A673 (cell line): ENCODE results near the gene C8G.

Experiments used
- EZH2 ChIP-seq: fragments of 200-600 bp; sonication (generic); IDR thresholded peaks from 2 replicates; pipeline ENCODE4 v1.6.1; 2017; ENCODE audit warnings: borderline replicate concordance, low read depth, mild to moderate bottlenecking, mixed read lengths, antibody characterized with exemption, low read length; ENCODE audit not compliant: poor library complexity, severe bottlenecking
- TF ChIP-seq, protein P1 (sequence below): fragments of 300-800, 200-600 bp; sonication (generic); conservative IDR thresholded peaks from 2 replicates; pipeline ENCODE4 v1.5.1; 2017; ENCODE audit warnings: low read depth, mild to moderate bottlenecking, antibody characterized with exemption, low read length, moderate library complexity, mixed read lengths

DNA sequence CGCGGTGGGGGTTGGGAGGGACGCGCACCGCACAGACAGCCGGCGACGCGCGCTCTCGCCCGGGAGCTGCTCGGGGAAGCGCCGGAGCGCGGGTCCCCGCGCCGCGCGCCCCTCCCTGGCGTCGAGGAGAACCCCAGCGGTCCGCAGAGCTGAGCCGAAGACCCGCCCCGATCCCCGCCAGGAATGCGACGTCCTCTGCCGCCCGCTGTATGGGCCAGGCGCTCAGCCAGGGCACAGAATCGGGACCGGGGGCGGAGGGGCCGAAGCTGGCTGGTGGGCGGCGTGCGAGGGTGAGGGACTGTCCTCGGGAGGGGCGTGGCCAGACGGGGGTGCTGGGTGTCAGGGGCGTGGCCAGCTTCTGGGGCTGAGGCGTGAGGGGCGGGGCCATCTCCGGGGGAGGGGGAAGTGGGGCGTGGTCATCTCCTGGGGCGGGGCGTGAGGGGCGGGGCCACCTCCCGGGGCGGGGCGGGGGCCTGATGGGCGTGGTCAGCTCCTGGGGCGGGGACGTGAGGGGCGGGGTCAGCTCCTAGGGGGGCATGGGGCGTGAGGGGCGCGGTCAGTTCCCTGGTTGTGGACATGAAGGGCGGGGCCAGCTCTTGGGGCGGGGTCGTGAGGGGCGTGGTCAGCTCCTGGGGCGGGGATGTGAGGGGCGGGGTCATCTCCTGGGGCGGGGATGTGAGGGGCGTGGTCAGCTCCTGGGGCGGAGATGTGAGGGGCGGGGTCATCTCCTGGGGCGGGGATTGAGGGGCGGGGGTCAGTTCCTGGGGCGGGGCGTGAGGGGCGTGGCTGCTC is 33.2 kb downstream of the C8G start:
- no peak for TF ChIP-seq EZH2
- TF ChIP-seq, protein P1, sequence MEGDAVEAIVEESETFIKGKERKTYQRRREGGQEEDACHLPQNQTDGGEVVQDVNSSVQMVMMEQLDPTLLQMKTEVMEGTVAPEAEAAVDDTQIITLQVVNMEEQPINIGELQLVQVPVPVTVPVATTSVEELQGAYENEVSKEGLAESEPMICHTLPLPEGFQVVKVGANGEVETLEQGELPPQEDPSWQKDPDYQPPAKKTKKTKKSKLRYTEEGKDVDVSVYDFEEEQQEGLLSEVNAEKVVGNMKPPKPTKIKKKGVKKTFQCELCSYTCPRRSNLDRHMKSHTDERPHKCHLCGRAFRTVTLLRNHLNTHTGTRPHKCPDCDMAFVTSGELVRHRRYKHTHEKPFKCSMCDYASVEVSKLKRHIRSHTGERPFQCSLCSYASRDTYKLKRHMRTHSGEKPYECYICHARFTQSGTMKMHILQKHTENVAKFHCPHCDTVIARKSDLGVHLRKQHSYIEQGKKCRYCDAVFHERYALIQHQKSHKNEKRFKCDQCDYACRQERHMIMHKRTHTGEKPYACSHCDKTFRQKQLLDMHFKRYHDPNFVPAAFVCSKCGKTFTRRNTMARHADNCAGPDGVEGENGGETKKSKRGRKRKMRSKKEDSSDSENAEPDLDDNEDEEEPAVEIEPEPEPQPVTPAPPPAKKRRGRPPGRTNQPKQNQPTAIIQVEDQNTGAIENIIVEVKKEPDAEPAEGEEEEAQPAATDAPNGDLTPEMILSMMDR = no peak
